IPS-15b (cell line): ENCODE results near the gene GPR142.

Experiments used
- H3K27me3 ChIP-seq: one replicate; pipeline ENCODE4 v1.6.1; 2013; ENCODE audit warnings: low read length; ENCODE audit not compliant: control insufficient read depth, insufficient read depth
- H3K36me3 ChIP-seq: one replicate; pipeline ENCODE4 v1.6.1; 2013; ENCODE audit warnings: low read length; ENCODE audit not compliant: control insufficient read depth, insufficient read depth
- H3K4me1 ChIP-seq: one replicate; pipeline ENCODE4 v1.6.1; 2013; ENCODE audit warnings: mild to moderate bottlenecking, low read length; ENCODE audit not compliant: control insufficient read depth, insufficient read depth
- H3K4me3 ChIP-seq: one replicate; pipeline ENCODE4 v1.5.1; 2013; ENCODE audit warnings: low read depth, low read length
- H3K9ac ChIP-seq: one replicate; pipeline ENCODE4 v1.6.1; 2013; ENCODE audit warnings: low read depth, mild to moderate bottlenecking, low read length
- H3K9me3 ChIP-seq: one replicate; pipeline ENCODE4 v1.6.1; 2013; ENCODE audit warnings: mild to moderate bottlenecking, low read length; ENCODE audit not compliant: control insufficient read depth, insufficient read depth

The GPR142 gene

DNA sequence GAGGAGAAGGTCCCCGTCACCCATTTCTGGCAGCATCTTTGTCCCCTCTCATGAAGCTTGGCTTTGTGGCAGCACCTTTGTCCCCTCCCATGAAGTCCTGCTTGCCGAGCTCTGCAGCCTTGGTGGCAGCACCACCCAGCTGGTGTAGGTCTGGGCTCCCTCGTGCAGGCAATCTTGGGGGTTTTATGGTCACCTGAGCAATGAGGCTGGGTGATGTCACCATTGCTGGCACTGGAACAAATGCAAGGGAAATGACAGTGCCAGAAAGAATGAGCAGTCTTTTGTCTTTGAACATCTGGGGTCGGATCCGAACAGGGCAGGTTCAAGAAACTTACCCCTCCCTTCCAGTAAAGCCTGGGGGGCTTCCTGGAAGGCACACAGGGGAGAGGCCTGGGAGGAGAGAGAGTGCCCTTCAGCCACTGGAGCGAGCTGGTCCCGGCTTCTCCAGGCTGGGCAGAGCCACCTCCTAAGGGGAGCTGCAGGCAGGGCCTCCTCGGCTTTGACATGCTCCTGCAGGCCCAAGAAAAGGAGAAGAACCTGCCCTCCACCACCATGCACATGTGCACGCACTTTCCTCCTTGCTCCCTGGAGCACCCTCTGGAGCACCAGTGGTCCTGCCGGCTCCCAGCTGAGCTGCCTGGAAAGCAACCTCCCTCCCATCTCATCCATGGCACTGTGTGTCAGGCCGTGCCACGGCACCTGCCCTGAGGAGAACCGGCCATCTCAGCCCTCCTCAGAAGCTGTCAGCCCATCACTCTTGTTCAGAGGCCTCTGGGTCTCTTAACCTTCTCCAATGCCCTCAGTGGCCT is 21.7 kb upstream of the GPR142 start:
- no peaks in the 10 kb centered on the region for H3K36me3 ChIP-seq
- peaks cover 5% of the 10 kb centered on the region for H3K27me3 ChIP-seq
- H3K4me3 ChIP-seq = no peak overlapping the region
- H3K9me3 ChIP-seq = no peaks in the 10 kb centered on the region
- H3K9ac ChIP-seq = no peak overlapping the region
- peaks cover 2% of the 10 kb centered on the region for H3K4me1 ChIP-seq

GRCh38 chr17:74347646-74348045 is 19.7 kb upstream of the GPR142 start:
- H3K4me3 ChIP-seq = no peak overlapping the region
- H3K27me3 ChIP-seq = peaks cover 22% of the 10 kb centered on the region
- H3K9ac ChIP-seq = no peak overlapping the region
- no peaks in the 10 kb centered on the region for H3K36me3 ChIP-seq
- no peaks in the 10 kb centered on the region for H3K4me1 ChIP-seq
- no peaks in the 10 kb centered on the region for H3K9me3 ChIP-seq

DNA sequence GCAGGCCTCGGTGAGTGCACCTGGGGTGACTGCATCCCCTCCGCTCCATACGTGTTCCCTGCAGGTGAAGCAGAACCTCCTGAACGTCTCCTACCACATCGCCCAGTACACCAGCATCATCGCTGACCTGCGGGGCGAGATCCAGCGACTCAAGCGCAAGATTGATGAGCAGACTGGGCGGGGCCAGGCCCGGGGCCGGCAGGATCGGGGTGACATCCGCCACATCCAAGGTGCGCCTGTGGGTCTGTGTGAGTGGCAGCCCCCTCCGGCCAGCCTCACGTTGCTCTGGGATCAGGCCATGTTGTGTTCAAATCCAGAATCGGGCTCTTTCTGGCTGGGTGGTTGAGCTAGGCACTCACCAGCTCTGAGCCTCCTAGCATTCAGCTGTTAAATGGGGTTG is 18.2 kb upstream of the GPR142 start:
- no peak overlapping the region for H3K4me3 ChIP-seq
- peaks cover 34% of the 10 kb centered on the region for H3K27me3 ChIP-seq
- H3K36me3 ChIP-seq = no peaks in the 10 kb centered on the region
- no peaks in the 10 kb centered on the region for H3K9me3 ChIP-seq
- no peaks in the 10 kb centered on the region for H3K4me1 ChIP-seq
- no peak overlapping the region for H3K9ac ChIP-seq

DNA sequence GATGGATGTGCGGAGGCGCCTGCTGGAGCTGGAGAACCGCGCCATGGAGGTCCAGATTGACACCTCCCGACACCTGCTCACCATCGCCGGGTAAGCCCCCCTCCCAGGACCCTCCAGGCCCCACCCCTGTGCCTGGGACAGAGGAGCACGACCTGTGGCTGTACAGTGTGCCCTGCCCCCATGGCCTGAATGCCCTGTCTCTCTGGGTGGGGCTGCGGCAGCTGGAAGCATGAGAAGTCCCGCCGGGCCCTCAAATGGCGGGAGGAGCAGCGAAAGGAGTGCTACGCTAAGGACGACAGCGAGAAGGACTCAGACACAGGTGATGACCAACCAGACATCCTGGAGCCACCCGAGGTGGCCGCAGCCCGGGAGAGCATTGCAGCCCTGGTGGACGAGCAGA is 16.8 kb upstream of the GPR142 start:
- Histone ChIP-seq H3K4me1 (no peaks in the 10 kb centered on the region), H3K9ac (no peak overlapping the region), H3K27me3 (peaks cover 47% of the 10 kb centered on the region), H3K9me3 (no peaks in the 10 kb centered on the region), H3K36me3 (no peaks in the 10 kb centered on the region), H3K4me3 (no peak overlapping the region)

DNA sequence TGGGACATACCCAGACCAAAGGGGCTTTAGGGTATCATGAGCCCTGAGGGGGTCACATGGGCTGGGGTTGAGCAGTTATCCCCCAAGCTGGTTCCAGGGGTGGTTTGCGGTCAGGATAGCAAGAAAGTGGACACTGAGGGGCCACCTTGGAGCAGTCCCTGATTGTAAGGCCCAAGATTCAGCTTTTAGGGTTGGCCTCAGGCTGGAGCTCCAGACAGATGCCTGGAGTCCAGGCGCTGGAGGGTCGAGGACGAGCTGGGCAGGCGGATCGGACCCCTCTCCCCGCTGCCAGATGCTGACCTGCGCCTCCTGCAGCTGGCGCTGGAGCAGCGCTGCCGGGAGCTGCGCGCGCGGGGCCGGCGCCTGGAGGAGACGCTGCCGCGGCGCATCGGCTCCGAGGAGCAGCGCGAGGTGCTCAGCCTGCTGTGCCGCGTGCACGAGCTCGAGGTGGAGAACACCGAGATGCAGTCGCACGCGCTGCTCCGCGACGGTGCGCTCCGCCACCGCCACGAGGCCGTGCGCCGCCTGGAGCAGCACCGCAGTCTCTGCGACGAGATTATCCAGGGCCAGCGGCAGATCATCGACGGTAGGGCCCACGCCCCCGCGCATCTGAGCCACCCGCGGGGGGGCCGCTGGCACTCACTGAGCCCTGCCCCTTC is 15.6 kb upstream of the GPR142 start:
- no peaks in the 10 kb centered on the region for H3K4me1 ChIP-seq
- H3K4me3 ChIP-seq = peak overlapping the region; percentile 30
- no peaks in the 10 kb centered on the region for H3K36me3 ChIP-seq
- H3K9me3 ChIP-seq = no peaks in the 10 kb centered on the region
- H3K9ac ChIP-seq = no peak overlapping the region
- peaks cover 58% of the 10 kb centered on the region for H3K27me3 ChIP-seq

- Histone ChIP-seq H3K27me3 (peaks cover 72% of the 10 kb centered on the region), H3K9ac (no peak overlapping the region), H3K9me3 (no peaks in the 10 kb centered on the region), H3K36me3 (no peaks in the 10 kb centered on the region), H3K4me1 (no peaks in the 10 kb centered on the region), H3K4me3 (no peak overlapping the region)
Observed at GRCh38 chr17:74353446-74354060, 13.8 kb upstream of the GPR142 start.

DNA sequence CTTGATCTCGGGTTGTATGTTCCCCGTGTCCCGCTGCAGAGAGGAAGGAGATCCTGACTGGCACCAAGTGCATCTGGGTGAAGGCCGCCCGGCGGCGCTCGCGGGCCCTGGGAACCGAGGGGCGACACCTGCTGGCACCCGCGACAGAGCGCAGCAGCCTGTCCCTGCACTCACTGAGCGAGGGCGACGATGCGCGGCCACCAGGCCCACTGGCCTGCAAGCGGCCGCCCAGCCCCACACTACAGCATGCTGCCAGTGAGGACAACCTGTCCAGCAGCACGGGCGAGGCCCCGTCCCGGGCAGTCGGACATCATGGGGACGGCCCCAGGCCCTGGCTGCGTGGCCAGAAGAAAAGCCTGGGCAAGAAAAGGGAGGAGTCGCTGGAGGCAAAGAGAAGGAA is 13.2 kb upstream of the GPR142 start:
- Histone ChIP-seq H3K36me3 (no peaks in the 10 kb centered on the region), H3K4me3 (no peak overlapping the region), H3K9ac (no peak overlapping the region), H3K9me3 (no peaks in the 10 kb centered on the region), H3K27me3 (peaks cover 74% of the 10 kb centered on the region), H3K4me1 (no peaks in the 10 kb centered on the region)

GRCh38 chr17:74354561-74354960 is 12.7 kb upstream of the GPR142 start:
- Histone ChIP-seq H3K4me3 (no peak overlapping the region), H3K36me3 (no peaks in the 10 kb centered on the region), H3K27me3 (peaks cover 71% of the 10 kb centered on the region), H3K9me3 (no peaks in the 10 kb centered on the region), H3K4me1 (no peaks in the 10 kb centered on the region), H3K9ac (no peak overlapping the region)

- no peaks in the 10 kb centered on the region for H3K36me3 ChIP-seq
- H3K9me3 ChIP-seq = no peaks in the 10 kb centered on the region
- peaks cover 70% of the 10 kb centered on the region for H3K27me3 ChIP-seq
- no peak overlapping the region for H3K9ac ChIP-seq
- no peak overlapping the region for H3K4me3 ChIP-seq
- no peaks in the 10 kb centered on the region for H3K4me1 ChIP-seq
Observed at GRCh38 chr17:74355065-74355464, 12.2 kb upstream of the GPR142 start.

- Histone ChIP-seq H3K27me3 (peaks cover 59% of the 10 kb centered on the region), H3K36me3 (no peaks in the 10 kb centered on the region), H3K9ac (no peak overlapping the region), H3K9me3 (no peaks in the 10 kb centered on the region), H3K4me1 (no peaks in the 10 kb centered on the region), H3K4me3 (peak overlapping the region; percentile 39)
Observed at GRCh38 chr17:74356646-74357465, 10.4 kb upstream of the GPR142 start.

GRCh38 chr17:74357466-74357809 is 9.9 kb upstream of the GPR142 start:
- Histone ChIP-seq H3K4me3 (peak overlapping the region; percentile 39), H3K27me3 (peaks cover 53% of the 10 kb centered on the region)

More at GRCh38 chr17:74357466-74357809, 9.9 kb upstream of the GPR142 start:
- no peak overlapping the region for H3K9ac ChIP-seq
- no peaks in the 10 kb centered on the region for H3K36me3 ChIP-seq
- no peaks in the 10 kb centered on the region for H3K9me3 ChIP-seq
- H3K4me1 ChIP-seq = no peaks in the 10 kb centered on the region
